Measurements from ENCODE around the gene CSF3R. TPM values are rescaled to one million over a fixed set of nuclear protein-coding genes. Genes with fewer than 3 reads are reported as not detected.

CSF3R gene
- total and polyA plus RNA-seq, 9 of the 15 experiments (the other 6 are each of a cell fraction or from before 2014, with no cell fraction given), result 0.21 to 0.86 (median 0.40) TPM; not detected in 1

- no peak for TF ChIP-seq RERE (CRISPR knock-in tag; IDR thresholded peaks at IDR 0.05; ENCODE audit: borderline replicate concordance)
- no peak for TF ChIP-seq ZNF165 (CRISPR knock-in tag; IDR thresholded peaks at IDR 0.05; ENCODE audit: borderline replicate concordance)
- no peak for TF ChIP-seq MEIS2 (IDR thresholded peaks at IDR 0.05; ENCODE audit: partially characterized antibody)
- no peak for TF ChIP-seq ILF3 (IDR thresholded peaks at IDR 0.05; ENCODE audit: borderline replicate concordance)
- no peak for TF ChIP-seq HNRNPUL1 (IDR thresholded peaks at IDR 0.05; ENCODE audit: low read length)
- TF ChIP-seq PHB2 (IDR thresholded peaks at IDR 0.05; ENCODE audit: low read depth), result no peak
- TF ChIP-seq HNRNPK (IDR thresholded peaks at IDR 0.05; ENCODE audit: low read depth, low read length, poor library complexity, severe bottlenecking), result no peak
- no peak for TF ChIP-seq RNF2 (IDR thresholded peaks at IDR 0.05)
- TF ChIP-seq ARID2 (IDR thresholded peaks at IDR 0.05), result no peak
- TF ChIP-seq ZNF707 (CRISPR knock-in tag; conservative IDR thresholded peaks at IDR 0.05), result no peak
- no peak for TF ChIP-seq ZBTB1 (CRISPR knock-in tag; IDR thresholded peaks at IDR 0.05; ENCODE audit: borderline replicate concordance, low read depth)
- no peak for TF ChIP-seq SIN3B (IDR thresholded peaks at IDR 0.05; ENCODE audit: low read depth)
- no peak for TF ChIP-seq MLLT1 (IDR thresholded peaks at IDR 0.05)
- TF ChIP-seq TBP (optimal IDR thresholded peaks at IDR 0.05; ENCODE audit: low read depth, low read length), result peak; percentile 73
- TF ChIP-seq GTF2E2 (tag; IDR thresholded peaks at IDR 0.05), result no peak
- no peak for TF ChIP-seq CREM (IDR thresholded peaks at IDR 0.05; ENCODE audit: low read depth)
- TF ChIP-seq KLF1 (tag; IDR thresholded peaks at IDR 0.05), result no peak
- TF ChIP-seq MBD2 (IDR thresholded peaks at IDR 0.05; ENCODE audit: borderline replicate concordance, low read depth), result no peak
- TF ChIP-seq SAP30 (IDR thresholded peaks at IDR 0.05; ENCODE audit: borderline replicate concordance, insufficient read depth, low read depth, low read length, poor library complexity, severe bottlenecking), result no peak
- TF ChIP-seq ZNF354B (CRISPR knock-in tag; IDR thresholded peaks at IDR 0.05), result no peak
- no peak for TF ChIP-seq ATF4 (CRISPR knock-in tag; IDR thresholded peaks at IDR 0.05)
- TF ChIP-seq BRF2 (IDR thresholded peaks at IDR 0.05; ENCODE audit: borderline replicate concordance, insufficient read depth, insufficient read length), result no peak
Observed at GRCh38 chr1:36448530-36449056, 34.1 kb downstream of the CSF3R start (continued).

All from K562 (cell line).